Lung (tissue), 12 donors: ENCODE measurements around the gene PDZD2. TPM values are rescaled to one million over a fixed set of nuclear protein-coding genes. Genes with fewer than 3 reads are reported as not detected.

Source experiments
- ATAC-seq: fragments of 200-7000 bp; cut with Tn5 transposase; one replicate; pipeline ENCODE4 v1.9.1; 2020; ENCODE audit warnings: moderate number of reproducible peaks; ENCODE audit not compliant: insufficient read depth, low FRiP score
- DNase-seq, 3 donors: peaks; one replicate each; pipeline ENCODE4 v3.0.0-alpha.2; 2013 to 2017
- H3K27ac ChIP-seq, 2 donors: one replicate each; pipeline ENCODE4 v1.5.1; 2013; ENCODE audit warnings: mild to moderate bottlenecking in 2 of 2, moderate library complexity in 2 of 2, control low read depth in 1 of 2, inconsistent platforms in 1 of 2, low read depth in 1 of 2, low read length in 1 of 2
- H3K27me3 ChIP-seq, 3 donors: one replicate each; pipeline ENCODE4 v1.5.1; 2013; ENCODE audit warnings: low read length in 2 of 3; ENCODE audit not compliant: control insufficient read depth in 3 of 3, insufficient read depth in 3 of 3
- H3K36me3 ChIP-seq, 4 donors: one replicate each; pipeline ENCODE4 v1.5.1; 2013; ENCODE audit warnings: low read length in 4 of 4, mild to moderate bottlenecking in 1 of 4, moderate library complexity in 1 of 4; ENCODE audit not compliant: control insufficient read depth in 4 of 4, insufficient read depth in 4 of 4
- H3K4me1 ChIP-seq, 5 donors: one replicate each; pipeline ENCODE4 v1.5.1; 2013; ENCODE audit warnings: low read length in 5 of 5, mild to moderate bottlenecking in 2 of 5, moderate library complexity in 1 of 5; ENCODE audit not compliant: control insufficient read depth in 5 of 5, insufficient read depth in 5 of 5
- H3K4me3 ChIP-seq: one replicate; pipeline ENCODE4 v1.5.1; 2013; ENCODE audit warnings: mild to moderate bottlenecking, control low read depth, moderate library complexity
- H3K9ac ChIP-seq, 2 donors: one replicate each; pipeline ENCODE4 v1.5.1; 2013; ENCODE audit warnings: low read length in 2 of 2, control low read depth in 1 of 2; ENCODE audit not compliant: insufficient read depth in 1 of 2
- H3K9me3 ChIP-seq, 4 donors: one replicate each; pipeline ENCODE4 v1.5.1; 2013; ENCODE audit warnings: low read length in 3 of 4, mild to moderate bottlenecking in 1 of 4, moderate library complexity in 1 of 4; ENCODE audit not compliant: control insufficient read depth in 4 of 4, insufficient read depth in 3 of 4
- WGBS, 2 donors: extraction: QIAGEN DNeasy Blood & Tissue Kit; methylation state at CpG; one replicate each; pipeline ENCODE4 v1.1.7; 2013; 5-methylcytosine and 5-hydroxymethylcytosine counted together
- polyA plus RNA-seq, 2 donors: library from polyadenylated mRNA; stranded (reverse); fragments of 200-250 nt; gene quantifications; one replicate each; pipeline ENCODE4 v1.2.1, GENCODE V29; 2013
- total RNA-seq, 2 donors: library from RNA; depleted of rRNA in 1 of 2; stranded (reverse); fragments of >200 nt in 1 of 2; gene quantifications; one replicate each; pipeline ENCODE4 v1.2.1, GENCODE V29; 2014 to 2021
- TF ChIP-seq, protein P1 (sequence below): IDR thresholded peaks from 2 replicates; pipeline ENCODE4 v1.5.1; 2012; ENCODE audit warnings: mild to moderate bottlenecking; ENCODE audit errors: control extremely low read depth, extremely low read depth
- donor health status: control.
- donor health status: control.
- donor health status: Bipolar disorder and iron deficiency.
- donor health status: healthy.
- donor health status: DM: yes; HTN: yes; CAD: no.

Gene PDZD2
- total and polyA plus RNA-seq, 4 donors = 9.2 to 56.3 (median 24.8) TPM

DNA sequence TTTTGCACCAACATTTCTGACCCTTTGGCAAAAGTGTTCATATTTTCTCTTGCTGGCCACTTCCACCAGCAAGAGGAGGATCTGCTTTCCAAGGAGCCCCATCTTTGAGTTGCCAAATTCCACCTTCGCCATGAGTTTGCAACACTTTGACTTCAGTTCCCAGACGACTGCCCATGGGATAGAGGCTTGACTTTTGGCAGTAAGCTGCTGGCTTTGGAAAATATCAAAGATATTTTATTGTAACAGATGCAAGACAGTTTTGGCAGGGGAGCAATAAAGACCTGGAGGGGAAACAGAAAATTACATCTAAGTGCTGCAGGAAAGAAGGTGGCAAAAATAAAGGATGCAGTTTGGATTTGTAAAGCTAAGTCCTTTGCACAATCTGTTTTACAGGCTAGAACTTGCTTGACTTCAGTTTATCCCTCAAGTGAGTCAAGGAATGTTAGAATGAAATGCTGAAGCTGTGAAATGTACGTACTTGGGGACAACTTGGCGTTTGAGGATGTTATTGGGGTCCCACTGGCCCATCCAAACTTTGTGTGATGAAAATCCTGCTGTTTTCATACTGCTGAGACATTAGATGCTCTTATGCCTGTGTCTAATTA, 302.3 kb downstream of the PDZD2 start:
- Histone ChIP-seq H3K27ac (no peak overlapping the region), H3K4me3 (no peak overlapping the region), H3K9me3 (peaks cover 0 to 2% (median 0%) of the 10 kb centered on the region in 4 donors), H3K36me3 (no peaks in the 10 kb centered on the region), H3K27me3 (no peaks in the 10 kb centered on the region), H3K9ac (no peak overlapping the region), H3K4me1 (peaks cover 5 to 21% (median 13%) of the 10 kb centered on the region in 5 donors)
- 82 to 85% methylated on average over 4 of the region's 4 CpGs for WGBS, 2 donors
- TF ChIP-seq, protein P1, sequence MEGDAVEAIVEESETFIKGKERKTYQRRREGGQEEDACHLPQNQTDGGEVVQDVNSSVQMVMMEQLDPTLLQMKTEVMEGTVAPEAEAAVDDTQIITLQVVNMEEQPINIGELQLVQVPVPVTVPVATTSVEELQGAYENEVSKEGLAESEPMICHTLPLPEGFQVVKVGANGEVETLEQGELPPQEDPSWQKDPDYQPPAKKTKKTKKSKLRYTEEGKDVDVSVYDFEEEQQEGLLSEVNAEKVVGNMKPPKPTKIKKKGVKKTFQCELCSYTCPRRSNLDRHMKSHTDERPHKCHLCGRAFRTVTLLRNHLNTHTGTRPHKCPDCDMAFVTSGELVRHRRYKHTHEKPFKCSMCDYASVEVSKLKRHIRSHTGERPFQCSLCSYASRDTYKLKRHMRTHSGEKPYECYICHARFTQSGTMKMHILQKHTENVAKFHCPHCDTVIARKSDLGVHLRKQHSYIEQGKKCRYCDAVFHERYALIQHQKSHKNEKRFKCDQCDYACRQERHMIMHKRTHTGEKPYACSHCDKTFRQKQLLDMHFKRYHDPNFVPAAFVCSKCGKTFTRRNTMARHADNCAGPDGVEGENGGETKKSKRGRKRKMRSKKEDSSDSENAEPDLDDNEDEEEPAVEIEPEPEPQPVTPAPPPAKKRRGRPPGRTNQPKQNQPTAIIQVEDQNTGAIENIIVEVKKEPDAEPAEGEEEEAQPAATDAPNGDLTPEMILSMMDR = no peak
- ATAC-seq (no peak), DNase-seq (no peak)

DNA sequence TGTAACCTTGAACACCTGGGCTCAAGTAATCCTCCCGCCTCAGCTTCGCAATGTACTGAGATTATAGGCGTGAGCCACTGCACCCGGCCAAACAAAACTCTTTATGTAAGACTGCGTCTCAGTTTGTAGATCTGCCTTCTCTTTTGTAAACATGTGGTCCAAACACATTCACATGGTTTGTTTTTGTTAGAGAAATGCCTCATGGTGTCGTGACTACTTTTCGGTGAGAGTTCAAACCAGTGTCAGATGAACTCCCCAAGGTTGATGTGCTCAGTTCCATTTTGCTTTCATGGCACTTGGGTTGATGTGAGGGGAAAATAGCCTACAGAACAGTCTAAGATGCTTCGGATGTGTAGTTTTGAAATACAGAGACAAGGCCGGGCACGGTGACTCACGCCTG, 303.6 kb downstream of the PDZD2 start:
- ATAC-seq = no peak
- 84 to 91% methylated on average over 11 of the region's 11 CpGs for WGBS, 2 donors
- TF ChIP-seq, protein P1 = no peak
- H3K4me1 ChIP-seq = peaks cover 4 to 12% (median 10%) of the 10 kb centered on the region in 5 donors
- no peak for DNase-seq
- H3K9ac ChIP-seq = no peak overlapping the region
- no peak overlapping the region for H3K4me3 ChIP-seq
- peaks cover 0 to 2% (median 0%) of the 10 kb centered on the region in 4 donors for H3K9me3 ChIP-seq
- no peaks in the 10 kb centered on the region for H3K36me3 ChIP-seq
- H3K27ac ChIP-seq = no peak overlapping the region
- no peaks in the 10 kb centered on the region for H3K27me3 ChIP-seq

DNA sequence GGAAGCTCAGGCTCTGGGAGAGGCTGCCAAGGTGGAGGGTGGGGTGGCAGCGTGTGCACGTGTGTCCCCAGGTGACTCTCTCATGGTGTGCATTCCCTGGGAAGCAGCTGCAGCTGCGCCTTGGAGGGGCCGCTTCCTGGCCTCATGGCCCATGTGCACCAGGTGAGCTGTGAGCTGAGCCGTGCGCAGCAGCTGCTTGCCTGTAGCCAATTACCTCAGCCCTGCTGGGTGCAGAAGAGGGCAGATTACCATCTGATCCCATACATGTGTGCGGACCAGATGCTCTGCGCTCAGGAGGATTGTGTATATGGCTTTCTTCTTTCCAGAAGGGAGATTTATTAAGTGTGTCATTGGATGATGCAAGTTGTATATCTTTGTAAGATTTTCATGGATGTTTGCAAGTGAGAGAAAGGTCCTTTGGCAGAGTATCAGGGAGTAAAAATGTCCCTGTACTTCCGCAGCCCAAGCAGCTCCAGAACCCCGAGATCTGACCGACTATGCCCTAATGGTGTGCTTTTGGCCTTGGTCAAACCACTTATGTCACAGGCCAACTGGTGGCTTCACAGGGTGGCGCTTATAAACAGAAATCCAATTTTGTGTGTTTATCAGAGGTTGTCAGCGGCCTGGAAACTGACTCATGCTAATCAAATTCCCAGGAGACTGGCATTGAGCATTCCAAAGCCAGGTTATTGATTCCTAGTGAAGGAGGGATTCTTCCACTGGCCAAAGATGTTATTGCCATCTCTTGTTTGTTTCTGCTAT, 305.9 kb downstream of the PDZD2 start:
- H3K36me3 ChIP-seq = no peaks in the 10 kb centered on the region
- TF ChIP-seq, protein P1 = no peak
- no peak for ATAC-seq
- no peaks in the 10 kb centered on the region for H3K27me3 ChIP-seq
- no peak overlapping the region for H3K4me3 ChIP-seq
- H3K27ac ChIP-seq = peak overlapping the region in 1 of 2 donors; percentile 26
- peak in 2 of 3 donors; percentile 42 to 78 for DNase-seq
- WGBS, 2 donors = 76 to 83% methylated on average over 13 of the region's 13 CpGs
- H3K9me3 ChIP-seq = no peaks in the 10 kb centered on the region
- peaks cover 4 to 12% (median 11%) of the 10 kb centered on the region in 5 donors for H3K4me1 ChIP-seq
- H3K9ac ChIP-seq = no peak overlapping the region
